SKM-1 treated with dmso at 0.1 percent for 144 hours (cell line): ENCODE results near the gene ULK4.
"Not testable (repeated sequence)": the region's sequence is repeated elsewhere in the genome, so short reads cannot be mapped to it uniquely, and the experiment has no call there.

ENCODE experiments used
- DNase-seq: peaks from one replicate; lab custom pipeline; 2025; ENCODE audit not compliant: unreplicated experiment; lab: John Stamatoyannopoulos, UW

The ULK4 gene

GRCh38 chr3:41874022-41874421, 87.9 kb downstream of the ULK4 start:
- no peak for DNase-seq

DNA sequence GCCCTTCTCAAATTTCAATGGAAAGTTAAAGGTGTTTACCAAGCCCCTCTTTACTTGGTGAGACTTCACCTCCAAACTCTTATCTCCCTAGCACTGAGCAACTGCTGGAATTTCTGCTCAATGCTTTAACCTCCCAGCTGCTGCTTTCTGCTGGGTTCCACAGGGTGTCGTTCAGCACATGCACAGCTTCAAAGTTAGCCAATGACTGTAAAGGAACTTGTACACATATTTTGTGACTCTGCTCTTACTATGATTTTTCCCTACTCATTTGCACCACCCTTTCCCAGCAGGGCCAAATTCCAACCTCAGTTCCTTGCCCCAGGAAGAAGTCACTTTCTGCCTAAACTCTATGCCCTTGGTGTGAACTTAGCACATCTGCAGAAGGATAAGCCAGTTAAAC, 89.7 kb downstream of the ULK4 start:
- DNase-seq: no peak

DNA sequence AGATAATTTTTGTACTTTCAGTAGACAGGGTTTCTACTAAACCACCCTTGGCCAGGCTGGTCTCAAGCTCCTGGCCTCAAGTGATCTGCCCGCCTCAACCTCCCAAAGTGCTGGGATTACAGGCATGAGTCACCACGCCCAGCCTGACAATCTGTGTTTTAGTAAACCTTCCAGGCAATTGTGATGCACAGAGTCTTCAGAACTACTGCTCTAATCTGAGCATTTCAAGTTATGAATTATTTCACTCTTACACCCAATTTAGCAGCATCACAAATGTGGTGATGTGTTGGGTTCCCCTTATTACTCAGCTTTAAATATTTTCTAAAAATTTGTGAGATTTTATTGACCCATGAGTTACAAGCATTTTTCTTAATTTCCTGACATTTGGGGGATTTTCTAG, 94.4 kb downstream of the ULK4 start:
- DNase-seq: no peak

- no peak for DNase-seq
Measured at GRCh38 chr3:41866298-41866697, 95.6 kb downstream of the ULK4 start.

DNA sequence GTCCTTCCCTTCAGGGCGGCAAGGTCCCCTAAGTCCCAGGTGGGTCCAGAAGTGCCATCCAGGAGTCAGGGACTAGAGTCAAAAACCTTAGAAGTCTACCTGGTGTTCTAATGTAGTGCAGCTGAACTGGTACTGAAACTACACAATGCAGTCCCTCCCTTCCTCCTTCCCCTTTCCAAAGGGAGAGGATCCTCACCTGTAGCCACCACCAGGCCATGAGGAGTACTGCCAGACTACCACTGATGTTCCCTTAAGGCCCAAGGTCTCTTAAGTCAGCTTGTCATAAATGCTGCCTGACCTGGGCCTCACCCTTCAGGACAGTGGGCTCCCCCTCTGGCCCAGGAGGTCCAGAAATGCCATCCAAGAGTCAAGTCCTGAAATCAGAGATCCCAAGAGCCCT, 98.9 kb downstream of the ULK4 start:
- DNase-seq: no peak

DNA sequence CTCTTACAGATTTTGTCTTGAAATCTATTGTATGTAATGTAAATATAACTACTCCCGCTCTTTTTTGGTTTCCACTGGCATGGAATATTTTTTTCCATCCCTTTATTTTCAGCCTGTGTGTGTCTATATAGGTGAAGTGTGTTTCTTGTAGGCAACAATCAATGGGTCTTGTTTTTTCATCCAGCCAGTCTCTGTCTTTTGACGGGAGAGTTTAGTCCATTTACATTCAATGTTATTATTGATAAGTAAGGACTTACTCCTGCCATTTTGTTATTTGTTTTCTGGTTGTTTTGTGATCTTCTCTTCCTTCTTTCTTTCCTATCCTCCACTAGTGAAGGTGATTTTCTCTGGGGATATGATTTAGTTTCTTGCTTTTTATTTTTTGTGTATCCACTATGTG, 101.4 kb downstream of the ULK4 start:
- DNase-seq: not testable (repeated sequence)

- no peak for DNase-seq
Measured at GRCh38 chr3:41854956-41855355, 106.9 kb downstream of the ULK4 start.

GRCh38 chr3:41853540-41854196, 108.2 kb downstream of the ULK4 start:
- DNase-seq: no peak

GRCh38 chr3:41848753-41849574, 112.9 kb downstream of the ULK4 start:
- DNase-seq: no peak

GRCh38 chr3:41847679-41848078, 114.2 kb downstream of the ULK4 start:
- no peak for DNase-seq

DNA sequence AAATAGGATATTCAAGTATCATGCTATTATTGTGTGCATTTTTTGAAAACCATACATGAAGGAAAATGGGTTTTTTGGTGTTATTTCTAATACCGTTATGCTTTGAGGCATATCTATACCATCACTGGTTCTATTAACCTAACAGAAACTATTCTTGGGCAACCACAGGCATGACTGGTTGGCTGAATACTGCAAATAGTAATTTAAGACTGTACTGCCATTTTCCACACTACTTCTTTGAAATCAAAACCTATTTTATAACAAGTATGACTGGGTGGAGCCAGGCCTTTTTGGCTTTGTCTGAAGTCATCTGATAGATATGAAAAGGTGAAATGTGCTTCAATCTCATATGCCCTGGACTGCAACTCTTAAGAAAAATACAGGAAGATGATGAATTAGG, 115.1 kb downstream of the ULK4 start:
- DNase-seq: no peak

DNA sequence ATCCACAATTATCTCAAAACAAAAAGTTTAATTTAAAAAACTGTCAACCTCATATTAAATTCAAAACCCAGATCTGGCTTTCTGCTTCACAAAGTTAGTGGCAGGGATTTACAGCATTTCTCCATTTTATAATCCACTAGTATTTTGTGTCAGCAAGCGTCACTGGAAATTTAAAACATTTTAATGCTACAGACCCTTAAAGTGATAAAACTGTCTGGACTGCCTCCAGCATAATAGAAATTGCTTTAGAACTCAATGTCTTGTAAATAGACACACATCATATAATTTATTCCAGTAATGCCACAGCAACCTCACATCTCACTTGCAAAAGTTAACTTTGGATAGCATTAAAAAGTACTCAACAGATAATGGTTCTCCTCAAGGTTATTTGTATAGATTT, 116.1 kb downstream of the ULK4 start:
- no peak for DNase-seq

DNA sequence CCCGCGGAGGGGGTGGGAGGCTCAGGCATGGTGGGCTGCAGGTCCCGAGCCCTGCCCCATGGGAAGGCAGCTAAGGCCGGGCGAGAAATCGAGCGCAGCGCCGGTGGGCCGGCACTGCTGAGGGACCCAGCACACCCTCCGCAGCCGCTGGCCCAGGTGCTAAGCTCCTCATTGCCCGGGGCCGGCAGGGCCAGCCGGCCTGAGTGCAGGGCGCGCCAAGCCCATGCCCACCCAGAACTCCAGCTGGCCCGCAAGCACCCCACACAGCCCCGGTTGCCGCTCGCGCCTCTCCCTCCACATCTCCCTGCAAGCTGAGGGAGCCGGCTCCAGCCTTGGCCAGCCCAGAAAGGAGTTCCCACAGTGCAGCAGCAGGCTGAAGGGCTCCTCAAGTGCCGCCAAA, 117.6 kb downstream of the ULK4 start:
- DNase-seq: not testable (repeated sequence)

DNA sequence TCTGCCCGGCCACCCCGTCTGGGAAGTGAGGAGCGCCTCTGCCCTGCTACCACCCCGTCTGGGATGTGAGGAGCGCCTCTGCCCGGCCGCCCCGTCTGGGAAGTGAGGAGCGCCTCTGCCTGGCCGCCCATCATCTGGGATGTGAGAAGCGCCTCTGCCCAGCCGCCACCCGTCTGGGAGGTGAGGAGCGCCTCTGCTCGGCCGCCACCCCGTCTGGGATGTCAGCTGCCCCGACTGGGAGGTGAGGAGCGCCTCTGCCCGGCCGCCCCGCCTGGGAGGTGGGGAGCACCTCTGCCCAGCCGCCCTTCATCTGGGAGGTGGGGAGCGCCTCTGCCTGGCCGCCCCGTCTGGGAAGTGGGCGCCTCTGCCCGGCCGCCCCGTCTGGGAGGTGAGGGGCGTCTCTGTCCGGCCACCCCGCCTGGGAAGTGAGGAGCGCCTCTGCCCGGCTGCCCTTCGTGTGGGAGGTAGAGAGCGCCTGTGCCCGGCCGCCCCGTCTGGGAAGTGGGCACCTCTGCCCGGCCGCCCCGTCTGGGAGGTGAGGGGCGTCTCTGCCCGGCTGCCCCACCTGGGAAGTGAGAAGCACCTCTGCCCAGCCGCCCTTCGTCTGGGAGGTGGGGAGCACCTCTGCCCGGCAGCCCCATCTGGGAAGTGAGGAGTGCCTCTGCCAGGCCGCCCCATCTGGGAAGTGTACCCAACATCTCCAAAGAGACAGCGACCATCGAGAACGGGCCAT, 120.8 kb downstream of the ULK4 start:
- not testable (repeated sequence) for DNase-seq

GRCh38 chr3:41836360-41837134, 125.4 kb downstream of the ULK4 start:
- no peak for DNase-seq

DNA sequence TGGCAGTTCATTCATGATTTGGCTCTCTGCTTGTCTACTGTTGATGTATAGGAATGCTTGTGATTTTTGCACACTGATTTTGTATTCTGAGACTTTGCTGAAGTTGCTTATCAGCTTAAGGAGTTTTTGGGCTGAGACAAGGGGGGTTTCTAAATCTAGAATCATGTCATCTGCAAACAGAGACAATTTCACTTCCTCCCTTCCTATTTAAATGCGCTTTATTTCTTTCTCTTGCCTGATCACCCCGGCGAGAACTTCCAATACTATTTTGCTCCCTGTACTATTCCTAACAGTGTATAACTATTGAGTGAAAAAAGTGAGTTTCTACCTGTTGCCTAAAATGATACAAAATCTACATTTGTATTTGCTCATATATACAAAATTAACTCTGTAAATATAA, 128.3 kb downstream of the ULK4 start:
- DNase-seq: no peak

DNA sequence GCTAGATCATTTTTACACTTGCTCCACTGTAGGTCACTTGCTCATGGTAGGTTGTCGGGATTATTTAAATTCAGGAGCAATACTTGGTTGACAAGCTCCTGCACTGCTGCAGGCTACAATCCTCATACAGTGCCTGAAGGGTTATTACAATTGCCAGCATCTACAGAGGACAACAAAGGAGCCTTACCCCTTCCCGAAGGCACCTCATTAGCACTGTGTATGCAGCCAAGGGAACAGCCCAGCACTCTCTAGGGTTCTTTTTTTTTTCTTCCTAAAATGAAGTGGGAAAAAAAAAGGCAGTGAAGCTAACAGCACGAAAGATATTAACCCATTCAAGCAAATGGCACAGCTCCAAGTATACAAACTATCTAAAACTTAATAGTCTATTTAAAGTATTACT, 142.7 kb downstream of the ULK4 start:
- no peak for DNase-seq

- no peak for DNase-seq
Measured at GRCh38 chr3:41808618-41809017, 153.3 kb downstream of the ULK4 start.

GRCh38 chr3:41808152-41808551, 153.8 kb downstream of the ULK4 start:
- DNase-seq: no peak

GRCh38 chr3:41794748-41795589, 166.9 kb downstream of the ULK4 start:
- no peak for DNase-seq
